HEK293 (cell line): Measurements from ENCODE around the gene MTMR1.

Experiments
- CTCF ChIA-PET: fragments of 350-600 bp; formaldehyde crosslinking; extraction: SDS; loops from one replicate; lab custom pipeline; 2021; ENCODE audit warnings: antibody characterized with exemption; lab: Yijun Ruan, JAX
- POLR2A ChIA-PET: fragments of 300-600 bp; formaldehyde crosslinking; extraction: SDS; loops from one replicate; lab custom pipeline; 2020; ENCODE audit warnings: antibody characterized with exemption, inconsistent platforms; lab: Yijun Ruan, JAX
- H3K27ac ChIP-seq: fragments of 200-500 bp; sonication (Bioruptor generic); 2 replicates; pipeline ENCODE4 v1.5.1; 2014; ENCODE audit warnings: low read depth, low read length, control low read depth, inconsistent platforms; ENCODE audit errors: extremely low read depth
- H3K36me3 ChIP-seq, 2 experiments: fragments of 200-500 bp in 1 of 2; sonication (Bioruptor generic) in 1 of 2; 1 replicate in 1 of 2; 2 replicates in 1 of 2; pipeline ENCODE4 v1.5.1; 2014 to 2017; ENCODE audit warnings: inconsistent platforms in 2 of 2, low read length in 2 of 2; ENCODE audit not compliant: control insufficient read depth in 2 of 2, insufficient read depth in 1 of 2
- H3K4me1 ChIP-seq: fragments of 200-500 bp; sonication (Bioruptor generic); 2 replicates; pipeline ENCODE4 v1.5.1; 2014; ENCODE audit warnings: mild to moderate bottlenecking, low read length, inconsistent platforms; ENCODE audit not compliant: control insufficient read depth, insufficient read depth
- H3K4me3 ChIP-seq: 2 replicates; pipeline ENCODE4 v1.5.1; 2011; ENCODE audit warnings: low read depth, mild to moderate bottlenecking, control low read depth, low read length, moderate library complexity
- H3K9me3 ChIP-seq: fragments of 200-500 bp; sonication (Bioruptor generic); 2 replicates; pipeline ENCODE4 v1.5.1; 2014; ENCODE audit warnings: low read depth, low read length, inconsistent platforms; ENCODE audit not compliant: control insufficient read depth, insufficient read depth
- BCL11B ChIP-seq: fragments of 450-650 bp; formaldehyde crosslinking; IDR thresholded peaks from 2 replicates; pipeline ENCODE4 v1.5.1; 2016; ENCODE audit warnings: low read depth, missing biosample characterization, missing genetic modification characterization
- ZBTB17 ChIP-seq: fragments of 450-650 bp; formaldehyde crosslinking; IDR thresholded peaks from 2 replicates; pipeline ENCODE4 v1.5.1; 2016; ENCODE audit warnings: missing biosample characterization, missing genetic modification characterization

The MTMR1 gene

DNA sequence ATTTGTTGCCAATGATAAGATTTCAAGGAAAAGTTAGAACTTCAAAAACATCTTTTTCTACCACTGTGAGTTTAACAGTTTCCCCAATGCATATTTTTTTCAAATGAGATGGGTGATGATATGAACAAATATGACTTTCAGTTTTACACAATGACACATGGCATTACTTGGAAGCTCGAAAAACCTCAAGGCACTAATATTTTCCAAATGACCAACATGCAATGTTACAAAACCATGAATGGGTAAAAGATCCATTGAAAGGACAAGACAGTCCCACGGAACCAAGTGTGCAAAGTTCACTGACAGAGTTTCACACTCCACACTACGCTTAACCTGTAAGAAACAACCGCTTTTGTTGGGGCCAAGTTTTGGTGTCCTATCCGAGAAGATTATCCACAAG, 120.7 kb downstream of the MTMR1 start:
- Histone ChIP-seq H3K4me3 (no peak overlapping the region), H3K4me1 (no peaks in the 10 kb centered on the region), H3K9me3 (no peaks in the 10 kb centered on the region), H3K27ac (no peak overlapping the region)
- POLR2A ChIA-PET: no interaction called here
- CTCF ChIA-PET: no interaction called here
- TF ChIP-seq BCL11B (no peak), ZBTB17 (tag by site-specific recombination) (no peak)
- TF ChIP-seq, all 188 proteins: peak for 0
- H3K36me3 ChIP-seq: no peaks in the 10 kb centered on the region
